Activated T-helper 9 cell treated with anti-CD3 and anti-CD28 coated beads, Interleukin-2, amount 50 U/mL, for 16 hours (primary cell): Measurements from ENCODE around the gene RASA3.

Source experiments
- DNase-seq: peaks from one replicate; pipeline ENCODE4 v3.0.0-alpha.2; 2020; ENCODE audit warnings: low read depth

Gene RASA3

DNA sequence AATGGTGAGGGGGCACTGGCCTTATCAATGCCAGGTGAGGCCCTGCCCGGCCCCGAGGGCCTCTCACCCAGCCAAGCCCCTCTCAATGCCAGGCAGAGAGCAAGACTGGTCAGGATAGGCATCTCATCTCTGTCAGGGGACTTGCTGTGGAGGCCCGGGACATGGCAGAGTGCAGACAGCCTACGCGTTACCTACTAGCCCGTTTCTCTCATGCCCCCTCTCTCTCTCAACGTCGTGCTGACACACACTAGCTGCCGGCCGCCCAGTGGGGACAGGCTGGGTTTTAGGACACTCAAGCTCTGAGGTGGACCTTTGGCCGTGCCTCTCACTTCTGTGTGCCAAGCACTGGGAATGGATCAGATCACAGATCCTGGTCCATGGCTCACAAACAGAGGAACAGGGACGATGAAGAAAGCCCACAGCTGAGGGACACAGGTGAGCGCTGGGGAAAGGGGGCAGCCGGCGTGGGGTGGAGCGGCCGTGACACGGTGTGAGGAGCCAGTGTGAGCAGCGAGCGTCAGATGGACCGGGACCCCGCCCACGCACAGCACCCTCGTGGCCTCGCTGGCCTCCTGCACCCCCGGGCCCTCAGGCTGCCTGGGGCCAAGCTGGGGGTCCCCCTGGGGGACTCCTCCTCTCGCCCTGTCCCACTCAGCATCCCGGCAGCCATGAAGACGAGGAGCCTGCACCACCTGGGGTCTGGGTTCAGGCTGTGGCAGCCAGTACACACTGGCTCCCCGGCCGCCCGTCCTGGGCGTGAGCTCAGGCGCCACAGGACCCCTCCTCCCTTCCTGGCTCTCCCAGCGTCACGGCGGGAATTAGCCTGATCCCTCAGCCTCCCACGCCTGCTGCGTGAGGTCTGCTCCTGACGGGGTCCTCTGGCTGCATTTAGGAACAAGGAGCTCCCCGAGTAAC, 81.6 kb downstream of the RASA3 start:
- DNase-seq = no peak

GRCh38 chr13:114049626-114050101, 82.8 kb downstream of the RASA3 start:
- DNase-seq = no peak

GRCh38 chr13:114049026-114049425, 83.4 kb downstream of the RASA3 start:
- DNase-seq = peak; percentile 51

GRCh38 chr13:114048443-114048842, 84.0 kb downstream of the RASA3 start:
- DNase-seq = no peak

GRCh38 chr13:114047358-114047881, 85.0 kb downstream of the RASA3 start:
- DNase-seq = no peak

DNA sequence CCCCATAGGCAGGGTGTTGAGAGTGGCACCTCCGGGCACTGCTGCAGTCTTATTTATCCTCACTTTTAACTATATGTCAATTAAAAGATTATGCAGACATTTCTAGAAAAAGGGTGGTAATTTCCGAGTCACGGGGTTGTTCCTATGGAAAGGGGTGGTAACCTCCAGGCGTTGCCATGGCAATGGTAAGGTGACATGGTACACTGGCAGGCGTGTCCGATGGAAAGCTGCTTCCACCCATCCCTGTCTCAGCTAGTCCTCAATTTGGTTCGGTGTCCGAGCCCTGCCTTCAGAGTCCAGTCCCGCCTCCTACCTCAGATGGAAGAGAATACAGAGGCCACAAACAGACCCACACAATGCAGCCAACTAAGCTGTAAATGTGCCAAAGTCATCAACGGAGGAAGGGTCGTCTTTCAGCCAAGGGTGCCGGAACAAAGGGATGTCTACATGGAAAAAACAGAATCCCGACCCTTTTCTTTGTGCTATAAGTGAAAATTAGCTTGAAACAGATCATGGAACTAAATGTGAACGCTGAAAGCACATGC, 85.9 kb downstream of the RASA3 start:
- DNase-seq = no peak

DNA sequence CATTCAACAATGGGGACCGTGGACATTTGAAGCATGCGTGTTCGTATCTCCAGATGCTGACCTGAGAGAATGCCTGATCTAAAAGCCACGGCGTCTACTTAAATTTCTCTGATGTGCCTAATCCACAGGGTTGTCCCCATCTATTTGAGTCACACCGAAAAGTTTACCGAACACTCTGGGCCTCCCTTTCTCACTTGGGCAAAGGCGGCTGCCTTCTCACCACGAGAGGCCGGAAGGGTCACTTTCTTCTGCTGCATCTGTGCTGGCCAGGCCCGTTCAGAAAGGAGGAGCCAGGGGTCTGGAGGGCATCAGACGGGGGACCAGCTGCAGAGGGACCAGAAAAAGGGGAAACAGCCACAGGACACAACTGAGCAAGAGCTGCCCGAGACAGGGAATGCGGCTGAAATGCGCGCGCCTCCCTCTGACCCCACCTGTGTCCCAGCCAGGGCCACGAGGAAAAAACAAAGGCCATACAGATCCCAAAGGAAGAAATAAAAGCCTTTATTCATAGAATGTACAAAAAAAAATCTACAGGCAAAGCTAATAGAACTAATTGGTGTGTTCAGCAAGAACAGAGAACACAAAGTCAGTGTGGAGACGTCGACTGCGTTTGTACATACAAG, 87.2 kb downstream of the RASA3 start:
- DNase-seq = no peak

DNA sequence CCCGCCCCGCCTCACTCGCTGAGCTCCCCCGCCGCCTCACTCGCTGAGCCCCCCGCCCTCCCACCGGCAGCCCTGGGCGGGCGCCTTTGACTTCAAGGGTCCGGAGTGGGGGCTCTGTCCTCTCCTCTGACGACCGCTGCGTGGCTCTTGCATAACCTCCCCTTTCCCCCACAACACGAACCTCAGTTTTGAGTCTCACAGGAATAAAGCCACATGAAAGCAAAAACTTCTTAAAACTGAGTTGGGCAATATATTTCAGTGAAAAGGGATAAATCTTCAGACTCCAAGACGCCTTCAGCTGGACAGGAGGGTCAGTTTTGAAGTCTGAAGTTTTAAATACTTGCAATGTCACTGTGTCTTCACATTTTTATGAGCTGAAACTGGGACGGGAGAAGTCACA, 87.9 kb downstream of the RASA3 start:
- DNase-seq = no peak

DNA sequence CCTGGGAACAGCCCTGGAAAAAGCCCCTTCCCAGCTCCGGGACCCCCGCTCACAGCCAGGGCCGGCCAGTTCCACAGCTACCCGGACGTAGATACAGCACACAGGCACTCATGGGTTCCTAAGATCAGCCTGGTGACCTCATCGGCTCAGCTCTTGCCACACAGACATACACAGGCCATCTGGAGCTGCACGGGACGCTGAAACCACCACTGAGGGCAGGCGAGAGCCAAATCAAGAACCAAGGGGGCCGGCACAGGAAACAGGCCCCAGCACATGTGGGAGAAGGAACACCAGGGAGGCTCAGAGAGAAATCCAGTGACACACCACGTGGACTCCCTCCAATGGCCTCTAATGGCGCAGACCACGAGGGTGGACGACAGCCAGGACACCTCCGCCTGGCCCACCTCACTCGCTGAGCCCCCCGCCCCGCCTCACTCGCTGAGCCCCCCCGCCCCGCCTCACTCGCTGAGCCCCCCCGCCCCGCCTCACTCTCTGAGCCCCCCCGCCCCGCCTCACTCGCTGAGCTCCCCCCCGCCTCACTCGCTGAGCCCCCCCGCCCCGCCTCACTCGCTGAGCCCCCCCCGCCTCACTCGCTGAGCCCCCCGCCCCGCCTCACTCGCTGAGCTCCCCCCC, 88.9 kb downstream of the RASA3 start:
- DNase-seq = no peak

- DNase-seq = no peak
These were observed 90.2 kb downstream of the RASA3 start for GRCh38 chr13:114042066-114042815.

DNA sequence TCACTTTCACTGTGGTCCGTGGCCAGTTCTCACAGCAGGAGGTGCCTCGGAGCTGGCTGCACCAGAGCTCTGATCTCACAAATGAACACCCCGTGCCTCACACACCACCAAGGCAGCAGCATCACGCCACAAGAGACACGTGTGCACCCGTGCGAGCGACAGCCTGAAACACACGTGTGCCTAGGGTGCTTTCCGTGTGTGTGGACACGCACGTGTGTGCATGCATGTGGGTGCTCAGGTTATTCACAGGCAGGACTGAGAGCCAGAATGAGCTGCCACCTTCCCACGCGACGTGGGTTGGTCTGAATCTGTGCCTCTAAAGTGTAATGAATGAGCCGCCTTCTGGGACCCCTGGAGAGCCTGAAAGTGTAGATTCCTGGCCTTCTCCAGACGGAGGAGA, 90.9 kb downstream of the RASA3 start:
- DNase-seq = no peak

GRCh38 chr13:114039471-114040141, 92.8 kb downstream of the RASA3 start:
- no peak for DNase-seq

GRCh38 chr13:114038900-114039299, 93.5 kb downstream of the RASA3 start:
- no peak for DNase-seq

- DNase-seq = no peak
These were observed 94.2 kb downstream of the RASA3 start for GRCh38 chr13:114038211-114038613.

- DNase-seq = no peak
These were observed 94.7 kb downstream of the RASA3 start for GRCh38 chr13:114037674-114038073.

DNA sequence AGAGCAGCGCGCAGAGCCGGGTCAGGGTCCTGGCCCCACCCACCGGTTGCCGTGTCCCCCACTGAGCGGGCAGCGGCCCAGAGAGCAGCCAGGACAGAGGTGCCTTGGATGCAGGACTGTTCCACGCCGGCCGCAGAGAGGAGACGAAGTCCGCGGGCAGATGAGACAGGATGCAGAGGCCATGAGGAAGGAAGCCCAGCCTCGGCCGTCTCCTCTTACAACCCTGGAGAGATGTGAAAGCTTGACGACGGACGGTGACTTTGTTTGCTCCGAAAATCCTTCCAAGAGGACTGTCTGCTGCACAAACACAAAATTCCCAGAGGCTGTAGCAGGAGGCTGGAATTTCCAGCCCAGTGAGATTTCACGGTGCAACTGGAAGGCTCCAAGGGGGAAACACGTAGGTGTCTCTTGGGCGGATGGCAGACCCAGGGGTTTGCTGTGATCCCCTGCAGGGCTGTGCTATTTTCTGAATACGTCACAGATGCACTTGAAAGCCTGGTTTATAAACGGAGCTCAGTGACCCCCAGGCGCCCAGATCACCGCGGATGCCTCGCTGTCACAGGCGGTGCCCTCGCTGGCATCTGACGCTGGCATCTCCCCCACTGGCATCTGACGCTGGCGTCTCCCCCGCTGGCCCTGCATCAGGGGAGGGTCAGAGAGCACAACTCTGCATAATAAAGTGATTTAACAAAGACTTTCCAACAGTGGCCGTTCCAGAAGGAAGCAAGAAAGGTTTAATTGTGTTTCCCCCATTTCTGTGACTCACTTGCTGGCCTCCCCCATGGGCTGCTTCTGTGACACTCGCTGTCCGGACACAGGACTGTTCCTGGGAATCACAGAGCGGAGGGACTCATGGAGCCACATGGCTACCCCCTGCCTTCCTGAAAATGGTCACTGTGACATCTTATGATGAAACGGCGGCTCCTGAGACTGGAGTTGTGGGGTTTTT, 96.6 kb downstream of the RASA3 start:
- DNase-seq = no peak

GRCh38 chr13:114035186-114035582, 97.2 kb downstream of the RASA3 start:
- no peak for DNase-seq

- no peak for DNase-seq
These were observed 97.9 kb downstream of the RASA3 start for GRCh38 chr13:114034481-114034891.

DNA sequence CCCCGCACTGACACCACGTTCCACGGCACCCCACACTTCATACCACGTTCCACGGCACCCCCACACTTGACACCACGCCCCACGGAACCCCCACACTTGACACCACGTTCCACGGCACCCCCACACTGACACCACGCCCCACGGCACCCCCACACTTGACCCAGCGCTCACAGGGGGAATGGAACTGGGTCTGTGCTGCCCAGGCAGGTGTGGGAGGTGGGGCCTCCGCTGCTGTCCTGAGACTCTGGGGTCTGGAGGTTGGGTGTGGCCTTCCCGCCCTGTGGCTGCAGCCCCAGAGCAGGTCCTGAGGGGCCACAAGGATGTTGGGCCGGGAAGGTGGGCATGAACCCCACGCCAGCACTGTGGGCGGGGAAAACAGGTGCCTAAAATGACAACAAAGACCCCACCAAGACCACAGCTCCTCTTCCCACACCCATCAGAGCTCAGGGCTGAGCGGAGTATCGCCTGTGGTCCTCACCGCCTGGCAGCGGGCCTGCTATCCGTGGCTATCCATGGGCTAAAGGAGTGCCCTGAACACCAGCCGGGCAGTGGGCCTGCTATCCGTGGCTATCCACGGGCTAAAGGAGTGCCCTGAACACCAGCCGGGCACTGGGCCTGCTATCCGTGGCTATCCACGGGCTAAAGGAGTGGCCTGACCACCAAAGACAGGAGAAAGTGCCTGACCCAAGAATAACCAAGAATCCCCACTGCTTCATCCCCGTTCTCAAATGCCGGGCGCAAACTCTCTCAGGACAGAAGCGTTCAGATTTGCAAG, 98.7 kb downstream of the RASA3 start:
- DNase-seq = no peak
